HG02759 (cell line): Measurements from ENCODE around the gene HMX1.

Experiments
- ATAC-seq: cut with Tn5 transposase; IDR thresholded peaks from one replicate; pipeline ENCODE4 v1.9.1; 2021; ENCODE audit warnings: mild to moderate bottlenecking, moderate library complexity; ENCODE audit not compliant: unreplicated experiment

Gene HMX1

GRCh38 chr4:8869002-8869897 lies 2.4 kb downstream of the HMX1 start:
- ATAC-seq, result no peak

DNA sequence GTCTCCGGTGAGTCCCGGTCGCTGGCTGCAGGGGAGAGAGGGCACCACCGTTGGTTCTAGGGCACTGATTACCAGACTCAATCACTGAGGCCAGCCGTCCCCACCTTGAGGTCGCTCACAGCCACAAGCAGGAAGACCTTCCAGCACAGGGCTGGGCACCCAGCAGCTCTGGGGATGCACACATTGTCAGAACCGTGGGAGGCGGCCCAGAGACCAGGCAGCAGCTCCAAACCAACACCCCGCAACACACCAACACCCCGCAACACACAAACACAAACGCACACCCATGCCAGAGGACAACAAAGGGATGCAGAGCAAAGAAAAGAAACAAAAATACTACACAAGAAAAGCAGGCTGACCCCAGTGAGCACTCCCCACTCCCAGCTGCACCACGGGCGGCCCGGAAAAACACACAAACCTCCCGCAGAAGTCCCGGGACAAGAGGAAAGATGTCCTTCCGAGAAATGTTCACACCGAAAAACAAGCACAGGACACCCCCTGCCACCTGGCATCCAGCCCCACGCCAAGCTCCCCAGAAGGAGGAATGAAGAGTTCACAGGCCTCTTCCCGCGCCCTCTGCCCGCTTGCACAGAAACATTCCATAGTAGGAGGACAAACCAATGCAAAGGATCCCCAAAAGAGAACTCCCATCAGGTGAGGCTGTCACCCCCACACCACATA lies 3.2 kb downstream of the HMX1 start:
- no peak for ATAC-seq

DNA sequence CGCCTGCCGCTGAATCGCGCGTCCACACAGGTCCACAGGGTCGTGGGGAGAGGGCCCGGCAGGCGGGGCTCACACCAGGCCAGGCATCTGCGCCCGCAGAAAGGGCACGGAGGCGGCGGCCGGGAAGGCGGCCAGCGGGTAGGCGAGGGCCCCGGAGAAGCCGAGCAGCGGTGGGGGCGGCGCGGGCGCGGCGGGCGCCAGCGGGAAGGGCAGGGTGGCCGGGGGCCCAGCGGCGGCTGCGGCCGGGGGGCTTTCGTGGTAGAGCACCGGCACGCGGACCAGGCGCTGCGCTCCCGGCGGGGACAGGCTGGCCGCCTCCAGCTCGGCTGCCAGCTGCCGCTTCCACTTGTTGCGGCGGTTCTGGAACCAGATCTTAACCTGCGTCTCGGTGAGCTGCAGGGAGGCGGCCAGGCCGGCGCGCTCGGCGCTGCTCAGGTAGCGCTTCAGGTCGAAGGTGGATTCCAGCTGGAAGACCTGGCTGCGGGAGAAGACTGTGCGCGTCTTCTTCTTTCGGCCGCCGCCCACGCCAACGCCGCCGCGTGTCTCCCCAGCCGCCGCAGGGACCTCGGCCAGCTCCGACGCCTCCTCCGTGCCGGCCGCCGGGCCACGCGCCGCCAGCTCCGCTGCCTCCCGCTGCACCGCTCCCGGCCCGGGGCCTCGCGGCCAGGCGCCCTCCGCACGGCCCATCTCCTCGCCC lies 3.9 kb downstream of the HMX1 start:
- no peak for ATAC-seq

GRCh38 chr4:8866828-8867623 lies 4.6 kb downstream of the HMX1 start:
- ATAC-seq, result no peak

DNA sequence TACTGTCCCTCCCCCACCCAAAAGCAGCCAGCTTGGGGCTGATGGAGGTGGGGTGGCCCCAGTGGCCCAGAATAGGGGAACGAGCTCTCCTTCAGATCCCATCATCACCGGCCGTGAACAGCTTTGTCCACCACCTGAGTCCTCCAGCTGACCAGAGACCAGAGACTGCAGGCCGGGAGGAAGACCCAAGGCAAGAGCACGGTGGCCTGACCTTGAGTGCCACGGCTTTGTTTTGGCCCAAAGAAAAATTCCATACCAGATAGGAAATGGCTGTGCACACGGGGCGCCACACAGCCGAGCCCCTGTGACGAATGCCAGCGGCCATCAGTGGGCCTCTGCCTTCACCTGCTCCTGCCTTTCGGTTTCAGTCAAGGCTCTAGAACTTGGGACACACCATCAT lies 5.2 kb downstream of the HMX1 start:
- no peak for ATAC-seq

DNA sequence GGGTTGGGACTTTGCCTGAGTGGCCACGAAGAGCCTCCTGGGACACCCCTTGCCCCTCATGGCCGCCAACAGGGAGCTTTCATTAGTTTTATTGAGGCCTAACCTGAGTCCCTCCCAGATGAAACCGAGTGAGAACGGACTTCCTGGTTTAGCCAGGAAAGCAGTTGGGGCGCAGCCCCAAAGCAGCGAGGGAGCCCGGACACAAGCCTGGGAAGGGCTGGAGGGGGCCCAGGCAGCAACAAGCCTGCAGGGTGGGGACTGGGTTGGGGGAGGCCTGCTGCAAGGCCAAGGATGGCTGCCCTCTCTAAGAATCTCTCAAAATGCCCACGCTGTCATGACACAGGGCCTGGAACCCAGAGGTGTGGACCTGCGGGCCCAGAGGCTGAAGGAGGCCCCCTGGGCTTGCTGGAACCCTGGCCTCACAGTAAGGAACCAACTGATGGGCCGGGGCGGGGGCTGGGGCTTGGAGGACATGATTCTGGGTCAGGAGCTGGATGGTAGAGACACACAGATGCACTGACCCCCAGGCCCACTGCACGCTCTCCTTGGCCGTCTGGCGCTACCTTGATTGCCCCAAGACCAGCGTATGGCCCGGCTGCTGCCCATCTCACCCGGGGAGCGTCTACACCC lies 5.8 kb downstream of the HMX1 start:
- ATAC-seq, result no peak

DNA sequence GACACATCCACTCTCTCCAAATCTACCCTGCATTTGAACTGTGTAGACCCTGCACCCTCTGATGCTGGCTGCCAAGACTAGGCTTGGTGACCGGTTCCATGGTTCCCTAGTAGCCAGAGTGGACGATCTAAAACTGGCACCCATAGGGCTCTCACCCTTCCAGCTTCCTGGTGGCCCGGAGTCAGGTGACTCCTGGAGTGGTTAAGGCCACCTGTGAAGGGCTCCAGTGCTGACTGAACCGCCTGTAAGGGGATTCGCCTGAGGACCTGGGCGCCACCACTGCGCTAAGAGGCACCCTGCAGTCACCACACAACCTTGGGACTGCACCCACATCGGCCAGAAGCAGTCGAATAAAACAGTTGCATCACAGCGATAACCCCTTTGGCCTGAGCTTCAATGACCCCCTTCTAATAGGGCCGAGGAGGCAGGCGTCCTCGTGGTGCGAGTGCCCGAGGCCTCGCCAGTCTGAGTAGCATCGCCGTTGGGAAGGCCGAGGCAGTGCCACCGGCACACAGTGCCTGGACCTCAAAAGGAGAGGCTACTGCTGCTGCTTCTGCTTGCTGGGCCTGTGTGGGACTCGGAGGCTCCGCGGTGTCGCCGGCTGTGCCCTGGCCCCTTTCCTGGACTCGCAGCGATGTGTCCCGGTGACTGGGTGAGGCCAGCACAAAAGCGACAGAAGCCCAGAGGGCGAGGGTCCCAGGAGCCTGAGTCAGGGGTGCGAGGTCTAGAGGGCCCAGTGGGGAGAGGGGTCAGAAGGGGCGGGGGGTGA lies 6.5 kb downstream of the HMX1 start:
- ATAC-seq, result no peak

- ATAC-seq, result no peak
Observed at GRCh38 chr4:8863686-8864682, 7.7 kb downstream of the HMX1 start.

DNA sequence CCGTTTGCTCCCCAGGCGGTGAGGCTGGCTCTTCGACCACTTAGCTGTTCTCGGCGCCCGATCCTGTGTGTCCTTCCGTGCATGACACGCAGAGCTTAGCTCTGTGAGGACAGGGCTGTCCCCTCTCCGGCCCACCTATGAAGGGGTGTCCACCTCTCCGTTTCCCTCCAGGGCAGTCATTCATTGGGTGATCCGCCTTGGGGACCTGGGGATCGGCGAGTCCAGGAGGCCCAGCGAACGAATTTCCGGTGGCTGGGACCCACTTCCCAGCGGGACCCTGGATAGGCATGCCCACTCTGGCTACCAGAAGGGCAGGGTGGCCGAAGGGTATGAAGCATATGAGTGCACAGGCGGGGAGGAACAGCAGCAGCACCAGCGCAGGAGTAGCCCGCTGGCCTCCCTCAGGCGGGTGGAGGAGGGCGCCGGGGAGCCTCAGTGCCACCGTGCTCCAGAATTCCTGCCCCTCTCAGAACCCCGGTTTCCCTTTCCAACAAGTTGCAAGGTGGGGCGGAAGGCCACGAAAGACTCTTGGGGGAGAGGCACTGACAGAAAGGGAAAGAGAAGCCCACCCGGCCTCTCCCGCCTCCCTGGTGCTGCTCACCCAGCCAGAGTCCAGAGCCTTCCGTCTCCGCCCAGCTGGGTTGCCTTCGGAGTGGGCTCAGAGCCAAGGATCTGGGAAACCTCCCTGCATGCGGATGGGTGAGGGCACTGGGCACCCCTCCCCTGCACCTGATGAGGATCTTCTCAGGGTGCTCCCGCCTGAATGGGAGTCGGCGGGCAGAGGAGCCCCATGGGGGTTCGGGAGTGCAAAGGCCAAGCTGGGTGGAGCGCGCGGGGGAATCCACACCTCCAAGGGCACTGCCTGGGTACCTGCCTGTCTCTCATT lies 8.6 kb downstream of the HMX1 start:
- ATAC-seq, result no peak

DNA sequence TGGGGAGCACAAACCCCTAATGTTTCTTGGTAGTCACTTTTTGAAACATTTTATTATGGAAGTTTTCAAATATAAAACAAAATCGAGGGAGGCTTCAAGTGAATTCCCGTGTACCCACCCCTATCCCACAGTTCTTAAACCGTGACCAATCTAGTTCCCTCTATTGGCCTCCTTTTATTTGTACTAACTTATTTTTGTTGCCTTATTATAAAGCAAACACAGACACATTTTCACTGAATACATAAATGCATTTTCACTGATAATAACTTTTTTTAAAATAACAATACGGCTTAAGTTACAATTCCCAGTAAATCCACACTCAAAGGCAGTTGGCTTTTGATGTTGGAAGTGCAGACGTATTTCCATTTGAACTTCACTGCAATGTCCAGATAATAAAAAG lies 9.3 kb downstream of the HMX1 start:
- no peak for ATAC-seq

DNA sequence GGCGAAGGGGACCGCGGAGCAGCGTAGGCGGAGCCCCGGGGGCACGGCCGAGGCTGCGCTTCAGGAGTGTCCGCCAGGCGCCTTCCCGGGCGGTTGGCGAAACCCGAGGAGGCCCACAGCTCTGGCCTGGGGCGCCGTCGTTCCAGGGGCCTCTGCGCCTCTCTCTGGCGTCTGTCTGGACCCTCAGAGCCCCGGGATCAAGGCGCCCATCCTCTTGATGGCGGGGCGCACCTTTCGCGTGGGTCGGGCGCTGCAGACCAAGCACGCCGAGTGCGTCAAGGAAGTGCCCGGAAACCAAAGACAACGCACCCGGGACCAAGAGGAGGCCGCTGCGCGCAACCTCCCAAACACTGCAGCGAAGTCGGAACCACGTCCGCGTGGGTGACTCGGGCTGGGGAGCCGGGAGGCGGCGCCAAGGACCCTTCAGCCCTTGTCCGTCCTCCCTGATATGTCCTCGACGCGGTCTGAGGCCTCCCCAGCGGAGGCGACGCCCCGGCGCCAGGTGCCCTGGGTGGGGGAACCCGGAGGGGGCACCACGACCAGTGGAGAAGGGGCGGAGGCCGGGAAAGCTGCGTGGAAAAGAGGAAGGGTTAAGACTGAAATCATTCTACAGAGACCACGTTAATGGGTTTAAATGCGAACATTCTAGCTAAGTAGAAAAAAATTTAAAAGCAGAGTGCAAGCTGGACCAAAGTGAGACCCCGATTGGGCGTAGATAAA lies 9.9 kb downstream of the HMX1 start:
- no peak for ATAC-seq

GRCh38 chr4:8860892-8861575 lies 10.6 kb downstream of the HMX1 start:
- no peak for ATAC-seq

DNA sequence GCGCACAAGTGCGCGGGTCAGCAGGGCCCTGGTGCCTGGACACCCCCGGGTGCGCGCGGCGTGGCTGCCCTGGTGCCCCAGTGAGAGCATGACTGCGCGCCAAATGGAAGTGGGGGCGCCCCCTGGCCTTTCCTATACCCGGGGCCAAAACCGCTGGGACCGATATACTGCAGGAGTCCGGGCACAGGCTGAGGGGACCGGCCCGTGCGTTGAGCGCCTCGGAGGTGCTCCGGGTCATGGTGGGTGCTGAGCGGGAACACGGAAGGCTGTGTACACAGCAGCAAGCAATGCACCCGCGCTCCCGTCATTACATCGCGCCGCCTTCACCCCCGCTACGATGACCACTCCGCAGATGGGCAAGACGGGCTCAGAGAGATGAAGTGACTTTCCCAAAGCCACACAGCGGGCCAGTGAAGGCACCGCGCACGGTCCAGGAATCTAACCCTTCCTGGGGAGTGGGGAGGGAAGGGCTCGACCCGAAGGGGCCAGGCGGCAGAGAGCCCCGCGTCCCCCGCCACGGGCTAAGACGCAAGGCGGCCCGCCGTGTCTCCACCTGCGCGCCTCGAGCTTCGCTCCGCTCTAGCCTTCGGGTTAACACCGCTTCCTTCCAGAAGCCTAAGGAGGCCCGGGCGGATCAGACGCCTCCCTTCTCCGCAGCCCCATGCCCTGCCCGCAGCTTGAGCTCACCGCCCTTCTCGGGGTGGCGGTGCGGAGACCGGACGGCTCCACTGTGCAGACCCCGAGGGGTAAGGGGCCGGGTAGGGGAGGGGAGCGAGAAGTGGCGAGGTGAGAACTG lies 11.3 kb downstream of the HMX1 start:
- no peak for ATAC-seq

GRCh38 chr4:8859550-8860095 lies 12.0 kb downstream of the HMX1 start:
- no peak for ATAC-seq

DNA sequence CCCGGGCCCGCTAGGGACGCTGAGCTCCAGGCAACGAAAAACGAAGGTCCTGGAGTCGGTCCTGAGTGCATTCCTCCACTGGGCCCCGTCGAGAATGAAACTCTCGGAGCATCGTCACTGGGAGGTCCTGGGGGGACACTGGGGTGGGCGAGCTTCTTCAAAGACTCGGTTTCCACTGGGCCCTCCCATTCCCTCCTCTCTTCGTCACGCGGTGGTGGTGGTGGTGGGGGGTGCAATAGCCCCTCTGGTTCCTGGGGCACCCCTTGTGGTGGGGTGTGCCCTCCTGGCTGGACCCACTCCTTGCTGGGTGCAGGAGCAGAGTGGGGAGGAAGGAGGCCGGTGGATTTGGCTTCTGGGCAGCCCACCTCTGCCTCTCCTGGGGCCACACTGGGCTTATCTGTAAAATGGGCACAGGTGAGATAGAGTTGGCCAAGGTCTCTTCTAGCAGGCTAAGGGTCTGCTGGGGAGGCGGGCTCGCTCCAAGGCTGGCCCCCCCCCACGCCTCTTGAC lies 12.9 kb downstream of the HMX1 start:
- no peak for ATAC-seq
